Muscle layer of colon (tissue), 2 donors: ENCODE measurements around the gene KIF4A.
"Not testable (repeated sequence)": the region's sequence is repeated elsewhere in the genome, so short reads cannot be mapped to it uniquely, and the experiment has no call there.

Experiments used
- H3K27ac ChIP-seq: one replicate; pipeline ENCODE4 v1.7.0; 2013; ENCODE audit warnings: low read depth, mild to moderate bottlenecking, low read length, moderate library complexity
- H3K27me3 ChIP-seq, 2 donors: one replicate each; pipeline ENCODE4 v1.7.0; 2013; ENCODE audit warnings: low read length in 2 of 2, mild to moderate bottlenecking in 2 of 2; ENCODE audit not compliant: insufficient read depth in 2 of 2, control insufficient read depth in 1 of 2
- H3K36me3 ChIP-seq: one replicate; pipeline ENCODE4 v1.7.0; 2013; ENCODE audit warnings: mild to moderate bottlenecking, low read length; ENCODE audit not compliant: insufficient read depth
- H3K4me1 ChIP-seq: one replicate; pipeline ENCODE4 v1.7.0; 2013; ENCODE audit warnings: mild to moderate bottlenecking, low read length; ENCODE audit not compliant: insufficient read depth
- H3K4me3 ChIP-seq, 2 donors: one replicate each; pipeline ENCODE4 v1.7.0; 2013; ENCODE audit warnings: low read length in 2 of 2, low read depth in 1 of 2, mild to moderate bottlenecking in 1 of 2, moderate library complexity in 1 of 2
- H3K9ac ChIP-seq: one replicate; pipeline ENCODE4 v1.7.0; 2013; ENCODE audit warnings: low read length
- H3K9me3 ChIP-seq: one replicate; pipeline ENCODE4 v1.7.0; 2013; ENCODE audit warnings: mild to moderate bottlenecking, low read length
- donor health status: abdominal sarcoma.
- donor health status: Adenocarcinoma of cecum.

KIF4A gene

DNA sequence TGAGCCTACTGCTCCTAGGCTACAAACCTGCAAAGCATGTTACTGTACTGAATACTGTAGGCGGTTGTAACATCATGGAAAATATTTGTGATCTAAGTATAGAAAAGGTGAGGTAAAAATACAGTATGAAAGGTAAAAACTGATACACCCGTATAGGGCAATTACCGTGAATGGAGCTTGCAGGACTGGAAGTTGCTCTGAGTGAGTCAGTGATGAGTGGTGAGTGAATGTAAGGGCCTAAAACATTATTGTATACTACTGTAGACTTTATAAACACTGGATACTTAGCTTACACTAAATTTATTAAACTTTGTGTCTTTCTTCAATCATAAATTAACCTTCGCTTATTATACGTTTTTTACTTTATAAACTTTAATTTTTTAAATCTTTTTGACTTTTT, 3.7 kb downstream of the KIF4A start:
- H3K27ac ChIP-seq: no peak overlapping the region
- peaks cover 7% of the 10 kb centered on the region for H3K4me1 ChIP-seq
- no peaks in the 10 kb centered on the region for H3K36me3 ChIP-seq
- no peaks in the 10 kb centered on the region for H3K9me3 ChIP-seq
- no peak overlapping the region for H3K4me3 ChIP-seq
- H3K27me3 ChIP-seq: no peaks in the 10 kb centered on the region
- no peak overlapping the region for H3K9ac ChIP-seq

- no peaks in the 10 kb centered on the region for H3K36me3 ChIP-seq
- H3K27me3 ChIP-seq: no peaks in the 10 kb centered on the region
- H3K4me3 ChIP-seq: no peak overlapping the region
- H3K4me1 ChIP-seq: no peaks in the 10 kb centered on the region
- H3K9ac ChIP-seq: no peak overlapping the region
- H3K9me3 ChIP-seq: no peaks in the 10 kb centered on the region
- no peak overlapping the region for H3K27ac ChIP-seq
These were observed 11.8 kb downstream of the KIF4A start for GRCh38 chrX:70301716-70302115.

DNA sequence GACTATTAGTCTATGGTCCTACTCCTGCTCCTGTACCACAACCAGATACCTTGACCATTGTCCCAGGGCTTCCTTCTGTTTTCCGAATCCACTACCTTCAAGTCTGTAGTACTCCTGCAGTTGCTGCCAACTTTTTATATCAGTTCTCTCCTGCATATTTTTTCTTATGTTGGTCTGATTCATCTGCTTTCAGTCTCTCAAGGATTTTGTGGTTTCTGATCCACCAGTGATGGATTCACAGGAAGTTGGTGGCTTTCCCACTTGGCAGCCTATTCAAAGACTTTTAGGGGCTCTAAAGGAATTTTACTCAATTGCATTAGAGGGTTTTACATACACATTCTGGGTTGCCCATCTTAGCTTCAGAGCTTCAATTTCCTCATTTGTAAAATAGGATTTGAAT, 23.6 kb downstream of the KIF4A start:
- H3K4me3 ChIP-seq: no peak overlapping the region
- H3K27ac ChIP-seq: no peak overlapping the region
- H3K27me3 ChIP-seq: no peaks in the 10 kb centered on the region
- no peak overlapping the region for H3K9ac ChIP-seq
- no peaks in the 10 kb centered on the region for H3K36me3 ChIP-seq
- no peaks in the 10 kb centered on the region for H3K4me1 ChIP-seq
- H3K9me3 ChIP-seq: no peaks in the 10 kb centered on the region

DNA sequence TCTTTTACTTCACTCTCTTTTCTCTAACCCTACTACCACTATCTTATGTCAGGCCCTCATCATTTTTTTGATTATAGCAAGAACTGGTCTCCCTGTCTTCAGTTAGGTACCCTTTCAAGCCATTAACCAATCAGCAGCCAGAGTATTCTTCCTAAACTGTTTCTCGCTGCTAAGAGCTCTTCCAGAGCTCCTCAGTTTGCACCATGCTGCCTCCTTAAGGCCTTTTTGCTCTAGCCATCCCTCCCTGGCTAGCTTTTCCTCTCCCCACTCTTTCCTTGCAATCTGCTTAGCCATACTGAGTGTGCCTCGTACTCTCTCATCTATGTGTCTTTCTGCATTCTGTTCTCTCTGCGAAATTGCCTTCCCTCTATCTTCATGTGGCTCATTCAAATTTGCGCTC, 32.9 kb downstream of the KIF4A start:
- H3K27me3 ChIP-seq: peaks cover 0 to 5% of the 10 kb centered on the region in 2 donors
- H3K36me3 ChIP-seq: no peaks in the 10 kb centered on the region
- no peak overlapping the region for H3K9ac ChIP-seq
- no peak overlapping the region for H3K4me3 ChIP-seq
- no peak overlapping the region for H3K27ac ChIP-seq
- no peaks in the 10 kb centered on the region for H3K9me3 ChIP-seq
- H3K4me1 ChIP-seq: no peaks in the 10 kb centered on the region

GRCh38 chrX:70323628-70324027, 33.7 kb downstream of the KIF4A start:
- not testable (repeated sequence) for H3K27ac ChIP-seq, H3K27me3 ChIP-seq, H3K36me3 ChIP-seq, H3K9ac ChIP-seq, H3K4me3 ChIP-seq, H3K9me3 ChIP-seq, H3K4me1 ChIP-seq

GRCh38 chrX:70324326-70324725, 34.4 kb downstream of the KIF4A start:
- Histone ChIP-seq H3K4me3 (no peak overlapping the region), H3K36me3 (no peaks in the 10 kb centered on the region), H3K27me3 (peaks cover 0 to 5% of the 10 kb centered on the region in 2 donors), H3K9ac (no peak overlapping the region), H3K27ac (no peak overlapping the region), H3K4me1 (no peaks in the 10 kb centered on the region), H3K9me3 (no peaks in the 10 kb centered on the region)

- Histone ChIP-seq H3K27me3 (peaks cover 0 to 5% of the 10 kb centered on the region in 2 donors), H3K4me3 (no peak overlapping the region), H3K4me1 (no peaks in the 10 kb centered on the region), H3K36me3 (no peaks in the 10 kb centered on the region), H3K9ac (no peak overlapping the region), H3K9me3 (no peaks in the 10 kb centered on the region), H3K27ac (no peak overlapping the region)
These were observed 41.3 kb downstream of the KIF4A start for GRCh38 chrX:70331161-70331560.

- no peaks in the 10 kb centered on the region for H3K4me1 ChIP-seq
- H3K9ac ChIP-seq: no peak overlapping the region
- no peak overlapping the region for H3K4me3 ChIP-seq
- H3K27me3 ChIP-seq: no peaks in the 10 kb centered on the region
- H3K36me3 ChIP-seq: no peaks in the 10 kb centered on the region
- no peaks in the 10 kb centered on the region for H3K9me3 ChIP-seq
- H3K27ac ChIP-seq: no peak overlapping the region
These were observed 42.7 kb downstream of the KIF4A start for GRCh38 chrX:70332600-70332999.

- Histone ChIP-seq H3K36me3 (no peaks in the 10 kb centered on the region), H3K27me3 (no peaks in the 10 kb centered on the region), H3K9me3 (no peaks in the 10 kb centered on the region), H3K27ac (no peak overlapping the region), H3K9ac (no peak overlapping the region), H3K4me3 (no peak overlapping the region), H3K4me1 (no peaks in the 10 kb centered on the region)
These were observed 46.9 kb downstream of the KIF4A start for GRCh38 chrX:70336767-70337166.

DNA sequence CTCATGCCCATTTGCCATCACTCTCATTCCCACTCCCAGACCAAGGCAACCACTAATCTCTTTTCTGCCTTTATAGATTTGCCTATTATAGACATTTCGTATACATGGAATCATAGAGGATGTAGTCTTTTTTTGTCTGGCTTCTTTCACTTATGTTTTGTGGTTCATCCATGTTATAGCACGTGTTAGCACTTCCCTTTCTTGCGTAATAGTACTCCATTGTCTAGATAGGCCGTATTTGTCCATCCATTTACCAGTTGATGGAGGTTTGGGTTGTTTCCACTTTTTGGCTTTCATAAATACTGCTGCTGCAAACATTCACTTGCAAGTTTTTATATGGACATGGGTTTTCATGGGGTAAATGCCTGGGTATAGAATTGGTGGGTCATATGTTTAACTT, 48.4 kb downstream of the KIF4A start:
- no peak overlapping the region for H3K9ac ChIP-seq
- H3K27me3 ChIP-seq: no peaks in the 10 kb centered on the region
- H3K27ac ChIP-seq: no peak overlapping the region
- no peaks in the 10 kb centered on the region for H3K4me1 ChIP-seq
- H3K9me3 ChIP-seq: no peaks in the 10 kb centered on the region
- no peaks in the 10 kb centered on the region for H3K36me3 ChIP-seq
- no peak overlapping the region for H3K4me3 ChIP-seq

DNA sequence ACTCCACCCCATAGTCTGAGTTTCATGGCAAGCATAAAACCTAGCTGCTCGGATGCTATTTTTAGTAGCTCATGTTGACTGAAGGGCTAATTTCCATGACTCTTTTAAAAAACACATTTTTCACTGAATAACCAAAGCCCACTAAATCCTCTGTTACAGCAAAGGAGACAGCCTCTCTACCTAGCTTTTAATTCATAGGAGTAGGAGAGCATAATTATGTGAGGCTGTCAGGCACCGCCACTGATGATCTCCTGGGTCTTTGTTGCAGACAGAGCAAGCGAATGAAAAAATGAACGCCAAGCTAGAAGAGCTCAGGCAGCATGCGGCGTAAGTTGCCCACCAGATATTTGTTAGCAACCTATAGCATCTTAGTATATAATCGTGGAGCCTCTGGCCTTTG, 53.5 kb downstream of the KIF4A start:
- Histone ChIP-seq H3K27ac (no peak overlapping the region), H3K9me3 (no peaks in the 10 kb centered on the region), H3K36me3 (no peaks in the 10 kb centered on the region), H3K4me3 (no peak overlapping the region), H3K4me1 (no peaks in the 10 kb centered on the region), H3K9ac (no peak overlapping the region), H3K27me3 (peaks cover 0 to 3% of the 10 kb centered on the region in 2 donors)

DNA sequence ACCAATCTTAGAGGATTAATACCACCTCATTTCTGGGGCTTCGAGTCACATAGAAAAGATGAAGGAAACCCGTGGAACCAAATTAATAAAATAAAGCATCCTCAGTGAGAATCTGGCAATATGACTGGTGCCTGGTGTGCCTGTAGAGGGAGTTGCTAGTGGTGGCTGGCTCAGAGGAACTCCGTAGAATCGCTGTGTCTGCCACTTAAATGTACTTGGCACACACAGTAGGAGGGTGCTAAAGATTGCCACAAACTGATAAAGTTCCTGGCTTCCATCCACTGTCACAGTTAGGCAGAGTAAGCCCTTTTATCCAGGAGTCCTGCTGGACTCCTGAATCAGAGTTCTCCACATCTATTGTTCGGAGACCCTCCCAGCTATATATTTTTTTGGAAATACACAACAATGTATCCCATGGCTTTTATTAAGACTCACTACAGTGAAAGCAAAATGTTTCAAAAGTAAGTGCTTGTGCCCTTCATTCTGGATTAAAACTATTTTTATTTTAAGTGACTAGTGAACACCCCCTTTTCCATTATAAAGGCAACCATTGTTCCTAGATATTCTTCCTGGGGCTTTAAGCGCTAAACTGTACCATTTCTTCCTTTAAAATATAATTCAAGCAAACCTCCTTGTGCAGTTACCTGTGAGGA, 56.6 kb downstream of the KIF4A start:
- no peak overlapping the region for H3K9ac ChIP-seq
- H3K9me3 ChIP-seq: no peaks in the 10 kb centered on the region
- no peaks in the 10 kb centered on the region for H3K36me3 ChIP-seq
- no peak overlapping the region for H3K4me3 ChIP-seq
- H3K27me3 ChIP-seq: peaks cover 0 to 3% of the 10 kb centered on the region in 2 donors
- no peak overlapping the region for H3K27ac ChIP-seq
- no peaks in the 10 kb centered on the region for H3K4me1 ChIP-seq
